ENCODE results near the gene NCMAP.
"Not testable (repeated sequence)": the region's sequence is repeated elsewhere in the genome, so short reads cannot be mapped to it uniquely, and the experiment has no call there.

Gene NCMAP

GRCh38 chr1:24555591-24556413 lies at the start of gene NCMAP:
TSS of gene NCMAP (plus strand) at chr1:24556087. CDS start at chr1:24595431, 39,344 bp downstream.
- no peak for DNase-seq

GRCh38 chr1:24506691-24507381 lies 49.1 kb upstream of the NCMAP start:
- DNase-seq = no peak

GRCh38 chr1:24507405-24507804 lies 48.5 kb upstream of the NCMAP start:
- DNase-seq = no peak

- DNase-seq = no peak
Measured at GRCh38 chr1:24508911-24509310, 47.0 kb upstream of the NCMAP start.

- DNase-seq = no peak
Measured at GRCh38 chr1:24513706-24514105, 42.2 kb upstream of the NCMAP start.

GRCh38 chr1:24514946-24515345 lies 40.9 kb upstream of the NCMAP start:
- DNase-seq = no peak

- DNase-seq = not testable (repeated sequence)
Measured at GRCh38 chr1:24515671-24516209, 40.1 kb upstream of the NCMAP start.

- DNase-seq = no peak
Measured at GRCh38 chr1:24516506-24516905, 39.4 kb upstream of the NCMAP start.

- no peak for DNase-seq
Measured at GRCh38 chr1:24517898-24518297, 38.0 kb upstream of the NCMAP start.

GRCh38 chr1:24520282-24520681 lies 35.6 kb upstream of the NCMAP start:
- not testable (repeated sequence) for DNase-seq

- DNase-seq = no peak
Measured at GRCh38 chr1:24525606-24526005, 30.3 kb upstream of the NCMAP start.

- DNase-seq = no peak
Measured at GRCh38 chr1:24526045-24526444, 29.8 kb upstream of the NCMAP start.

GRCh38 chr1:24526940-24527542 lies 28.8 kb upstream of the NCMAP start:
- DNase-seq = peak; percentile 29

- DNase-seq = no peak
Measured at GRCh38 chr1:24528744-24529143, 27.1 kb upstream of the NCMAP start.

GRCh38 chr1:24529292-24529691 lies 26.6 kb upstream of the NCMAP start:
- DNase-seq = not testable (repeated sequence)

- DNase-seq = peak; percentile 7
Measured at GRCh38 chr1:24535021-24535424, 20.9 kb upstream of the NCMAP start.

- no peak for DNase-seq
Measured at GRCh38 chr1:24535778-24536177, 20.1 kb upstream of the NCMAP start.

GRCh38 chr1:24536391-24536840 lies 19.5 kb upstream of the NCMAP start:
- DNase-seq = peak; percentile 71

GRCh38 chr1:24540051-24540905 lies 15.6 kb upstream of the NCMAP start:
- DNase-seq = no peak

GRCh38 chr1:24540906-24541710 lies 14.8 kb upstream of the NCMAP start:
- peak; percentile 35 for DNase-seq

GRCh38 chr1:24541711-24542346 lies 14.1 kb upstream of the NCMAP start:
- DNase-seq = no peak
